ENCODE results near the gene ZFAND6.

DNA sequence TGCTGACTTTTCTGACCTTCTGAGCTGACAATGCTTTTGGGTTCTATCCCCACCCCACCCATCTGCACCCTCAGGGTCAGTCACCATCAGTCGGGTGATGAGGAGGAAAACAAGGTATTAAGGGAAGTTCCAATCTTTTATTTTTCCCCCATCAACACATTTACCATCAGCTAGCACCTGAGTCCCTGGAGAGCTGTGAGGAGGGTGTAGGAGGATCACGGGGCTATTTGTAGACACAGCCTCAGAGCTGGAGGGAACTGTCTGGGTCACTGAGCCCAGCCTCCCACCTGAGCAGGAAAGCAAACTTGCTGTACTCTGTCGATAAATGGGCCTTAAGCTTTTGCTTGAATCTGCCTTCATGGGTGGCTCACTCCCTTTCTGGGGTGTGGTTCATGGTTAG lies 24.8 kb upstream of the ZFAND6 start:
- no peak for TF ChIP-seq CTCF (IDR thresholded peaks at IDR 0.05)
- TF ChIP-seq POLR2A (IDR thresholded peaks at IDR 0.05) = no peak

Measured in vagina (tissue), 2 donors.